Measurements from ENCODE around the gene CADM1.

DNA sequence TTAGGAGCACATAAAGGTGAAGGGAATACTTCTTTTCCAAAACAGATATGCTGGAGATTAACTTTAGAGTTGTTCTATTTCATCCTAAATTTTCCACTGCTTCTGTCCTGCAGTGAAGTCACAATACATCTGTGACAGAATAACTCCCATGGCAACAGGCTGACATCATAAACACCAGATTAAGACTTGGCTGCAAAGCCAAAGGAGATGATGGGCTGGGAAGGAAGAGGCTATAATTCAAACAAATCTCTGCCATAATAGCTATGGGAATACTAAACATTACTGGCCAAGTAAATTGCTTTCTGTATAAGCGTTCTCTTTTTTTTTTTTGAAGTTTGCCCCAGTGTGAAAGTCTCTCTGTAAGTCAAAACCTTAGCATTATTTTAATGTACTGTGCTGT lies 107.7 kb downstream of the CADM1 start:
- TF ChIP-seq POLR2A (IDR thresholded peaks at IDR 0.05) (no peak), CTCF (IDR thresholded peaks at IDR 0.05) (no peak)
